ENCODE measurements around the gene PDPR.
"Not testable (repeated sequence)": the region's sequence is repeated elsewhere in the genome, so short reads cannot be mapped to it uniquely, and the experiment has no call there.

GRCh38 chr16:70198666-70199065, 84.5 kb downstream of the PDPR start:
- TF ChIP-seq, protein P1, sequence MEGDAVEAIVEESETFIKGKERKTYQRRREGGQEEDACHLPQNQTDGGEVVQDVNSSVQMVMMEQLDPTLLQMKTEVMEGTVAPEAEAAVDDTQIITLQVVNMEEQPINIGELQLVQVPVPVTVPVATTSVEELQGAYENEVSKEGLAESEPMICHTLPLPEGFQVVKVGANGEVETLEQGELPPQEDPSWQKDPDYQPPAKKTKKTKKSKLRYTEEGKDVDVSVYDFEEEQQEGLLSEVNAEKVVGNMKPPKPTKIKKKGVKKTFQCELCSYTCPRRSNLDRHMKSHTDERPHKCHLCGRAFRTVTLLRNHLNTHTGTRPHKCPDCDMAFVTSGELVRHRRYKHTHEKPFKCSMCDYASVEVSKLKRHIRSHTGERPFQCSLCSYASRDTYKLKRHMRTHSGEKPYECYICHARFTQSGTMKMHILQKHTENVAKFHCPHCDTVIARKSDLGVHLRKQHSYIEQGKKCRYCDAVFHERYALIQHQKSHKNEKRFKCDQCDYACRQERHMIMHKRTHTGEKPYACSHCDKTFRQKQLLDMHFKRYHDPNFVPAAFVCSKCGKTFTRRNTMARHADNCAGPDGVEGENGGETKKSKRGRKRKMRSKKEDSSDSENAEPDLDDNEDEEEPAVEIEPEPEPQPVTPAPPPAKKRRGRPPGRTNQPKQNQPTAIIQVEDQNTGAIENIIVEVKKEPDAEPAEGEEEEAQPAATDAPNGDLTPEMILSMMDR (IDR thresholded peaks at IDR 0.05; ENCODE audit: insufficient read depth, low read length), result not testable (repeated sequence)
- TF ChIP-seq POLR2AphosphoS5 (IDR thresholded peaks at IDR 0.05; ENCODE audit: low read depth), result not testable (repeated sequence)
- TF ChIP-seq, protein P2, sequence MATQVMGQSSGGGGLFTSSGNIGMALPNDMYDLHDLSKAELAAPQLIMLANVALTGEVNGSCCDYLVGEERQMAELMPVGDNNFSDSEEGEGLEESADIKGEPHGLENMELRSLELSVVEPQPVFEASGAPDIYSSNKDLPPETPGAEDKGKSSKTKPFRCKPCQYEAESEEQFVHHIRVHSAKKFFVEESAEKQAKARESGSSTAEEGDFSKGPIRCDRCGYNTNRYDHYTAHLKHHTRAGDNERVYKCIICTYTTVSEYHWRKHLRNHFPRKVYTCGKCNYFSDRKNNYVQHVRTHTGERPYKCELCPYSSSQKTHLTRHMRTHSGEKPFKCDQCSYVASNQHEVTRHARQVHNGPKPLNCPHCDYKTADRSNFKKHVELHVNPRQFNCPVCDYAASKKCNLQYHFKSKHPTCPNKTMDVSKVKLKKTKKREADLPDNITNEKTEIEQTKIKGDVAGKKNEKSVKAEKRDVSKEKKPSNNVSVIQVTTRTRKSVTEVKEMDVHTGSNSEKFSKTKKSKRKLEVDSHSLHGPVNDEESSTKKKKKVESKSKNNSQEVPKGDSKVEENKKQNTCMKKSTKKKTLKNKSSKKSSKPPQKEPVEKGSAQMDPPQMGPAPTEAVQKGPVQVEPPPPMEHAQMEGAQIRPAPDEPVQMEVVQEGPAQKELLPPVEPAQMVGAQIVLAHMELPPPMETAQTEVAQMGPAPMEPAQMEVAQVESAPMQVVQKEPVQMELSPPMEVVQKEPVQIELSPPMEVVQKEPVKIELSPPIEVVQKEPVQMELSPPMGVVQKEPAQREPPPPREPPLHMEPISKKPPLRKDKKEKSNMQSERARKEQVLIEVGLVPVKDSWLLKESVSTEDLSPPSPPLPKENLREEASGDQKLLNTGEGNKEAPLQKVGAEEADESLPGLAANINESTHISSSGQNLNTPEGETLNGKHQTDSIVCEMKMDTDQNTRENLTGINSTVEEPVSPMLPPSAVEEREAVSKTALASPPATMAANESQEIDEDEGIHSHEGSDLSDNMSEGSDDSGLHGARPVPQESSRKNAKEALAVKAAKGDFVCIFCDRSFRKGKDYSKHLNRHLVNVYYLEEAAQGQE (IDR thresholded peaks at IDR 0.05; ENCODE audit: insufficient replicate concordance, low read depth), result not testable (repeated sequence)

Data from HL-60 (cell line).